ENCODE data around the gene PDZD8.

DNA sequence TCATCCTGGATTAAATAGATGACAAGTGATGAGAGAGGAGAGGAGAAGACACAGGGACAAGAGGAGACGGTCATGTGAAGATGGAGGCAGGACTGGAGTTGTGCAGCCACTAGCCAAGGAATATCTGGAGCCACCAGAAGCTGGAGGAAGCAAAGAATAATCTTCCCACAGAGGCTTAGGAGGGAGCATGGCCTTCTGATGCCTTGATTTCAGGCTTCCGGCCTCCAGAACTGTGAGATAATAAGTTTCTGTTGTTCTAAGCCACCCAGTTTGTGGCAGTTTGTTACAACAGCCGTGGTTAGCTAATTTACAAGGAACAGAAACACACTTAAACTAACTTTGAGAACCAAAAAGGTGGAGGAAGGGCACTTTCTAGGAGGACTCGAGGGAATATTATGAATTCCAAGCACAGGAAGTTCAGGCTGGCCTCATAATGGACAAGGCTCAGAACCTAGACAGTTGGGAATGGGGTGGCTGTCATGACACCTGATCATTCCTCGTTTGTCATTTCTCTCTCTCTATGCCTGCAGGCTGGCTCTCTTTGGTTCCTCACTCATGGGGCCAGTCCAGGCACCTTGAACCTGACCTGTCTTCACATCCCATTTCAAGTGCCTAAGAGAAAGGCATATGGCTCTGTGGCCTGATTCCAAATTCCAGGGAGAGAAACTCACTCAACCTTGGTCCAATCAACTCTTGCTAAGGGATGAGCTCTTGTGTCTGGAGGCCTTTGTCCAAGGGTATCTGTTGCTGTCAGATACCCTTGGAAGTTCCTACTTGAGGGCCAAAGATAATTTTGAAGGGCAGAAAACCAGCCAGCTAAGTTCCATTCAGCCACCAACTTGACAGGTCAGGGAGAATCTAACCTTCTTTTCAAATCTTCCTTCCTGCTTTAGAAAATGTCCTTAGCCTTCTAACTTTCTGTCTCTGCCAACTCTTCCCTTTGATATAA, 33.5 kb upstream of the PDZD8 start:
- TF ChIP-seq ARNTL (CRISPR knock-in tag; IDR thresholded peaks at IDR 0.05; ENCODE audit: borderline replicate concordance, low read depth): no peak
- no peak for TF ChIP-seq TOX (CRISPR knock-in tag; IDR thresholded peaks at IDR 0.05; ENCODE audit: borderline replicate concordance)
- TF ChIP-seq, protein P1, sequence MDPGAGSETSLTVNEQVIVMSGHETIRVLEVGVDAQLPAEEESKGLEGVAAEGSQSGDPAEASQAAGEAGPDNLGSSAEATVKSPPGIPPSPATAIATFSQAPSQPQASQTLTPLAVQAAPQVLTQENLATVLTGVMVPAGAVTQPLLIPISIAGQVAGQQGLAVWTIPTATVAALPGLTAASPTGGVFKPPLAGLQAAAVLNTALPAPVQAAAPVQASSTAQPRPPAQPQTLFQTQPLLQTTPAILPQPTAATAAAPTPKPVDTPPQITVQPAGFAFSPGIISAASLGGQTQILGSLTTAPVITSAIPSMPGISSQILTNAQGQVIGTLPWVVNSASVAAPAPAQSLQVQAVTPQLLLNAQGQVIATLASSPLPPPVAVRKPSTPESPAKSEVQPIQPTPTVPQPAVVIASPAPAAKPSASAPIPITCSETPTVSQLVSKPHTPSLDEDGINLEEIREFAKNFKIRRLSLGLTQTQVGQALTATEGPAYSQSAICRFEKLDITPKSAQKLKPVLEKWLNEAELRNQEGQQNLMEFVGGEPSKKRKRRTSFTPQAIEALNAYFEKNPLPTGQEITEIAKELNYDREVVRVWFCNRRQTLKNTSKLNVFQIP (CRISPR knock-in tag; IDR thresholded peaks at IDR 0.05; ENCODE audit: borderline replicate concordance, low read depth): no peak
- no peak for TF ChIP-seq ZFP3 (CRISPR knock-in tag; IDR thresholded peaks at IDR 0.05)
- TF ChIP-seq ZC3H10 (CRISPR knock-in tag; IDR thresholded peaks at IDR 0.05): no peak
